ENCODE measurements around the gene PGM5. TPM values are rescaled to one million over a fixed set of nuclear protein-coding genes. Genes with fewer than 3 reads are reported as not detected.

Gene PGM5
- total RNA-seq, 1 experiment from 2014 or later: 4.2 TPM

GRCh38 chr9:68547417-68547816 lies 191.0 kb downstream of the PGM5 start:
- Histone ChIP-seq H3K27me3 (replicated peaks; ENCODE audit: control insufficient read depth, insufficient read depth, low read length) (no peaks in the 10 kb centered on the region), H3K36me3 (ENCODE audit: control insufficient read depth, insufficient read depth, low read length) (no peaks in the 10 kb centered on the region), H3K4me1 (no peaks in the 10 kb centered on the region), H3K4me3 (ENCODE audit: low read depth, low read length) (no peak overlapping the region), H3K9me3 (no peaks in the 10 kb centered on the region)
- Mint-ChIP-seq H3K9me3 (ENCODE audit: unreplicated experiment) (no peaks in the 10 kb centered on the region), H3K27me3 (ENCODE audit: insufficient read depth, unreplicated experiment) (peaks cover 2% of the 10 kb centered on the region), H3K36me3 (ENCODE audit: insufficient read depth, unreplicated experiment) (no peaks in the 10 kb centered on the region), H3K4me1 (ENCODE audit: low read depth, unreplicated experiment) (no peaks in the 10 kb centered on the region), H3K4me3 (ENCODE audit: unreplicated experiment) (no peak overlapping the region), H3K27ac (ENCODE audit: unreplicated experiment) (no peak overlapping the region)
- intact Hi-C loops (cut with micrococcal nuclease; ENCODE audit: unreplicated experiment): no loop called here
- CTCF ChIA-PET: no interaction called here
- no TSS peak for BruUV-seq (replicated peaks)
- POLR2A ChIA-PET: no interaction called here
- no peak for TF ChIP-seq CTCF (IDR thresholded peaks at IDR 0.05; ENCODE audit: insufficient read depth in 1 of 2, low read depth in 1 of 2, low read length in 1 of 2, severe bottlenecking in 1 of 2, unreplicated experiment in 1 of 2)
- DNase-seq: no peak

GRCh38 chr9:68548241-68548640 lies 191.8 kb downstream of the PGM5 start:
- Mint-ChIP-seq H3K27ac (ENCODE audit: unreplicated experiment) (no peak overlapping the region), H3K4me3 (ENCODE audit: unreplicated experiment) (no peak overlapping the region), H3K27me3 (ENCODE audit: insufficient read depth, unreplicated experiment) (peaks cover 2% of the 10 kb centered on the region), H3K36me3 (ENCODE audit: insufficient read depth, unreplicated experiment) (no peaks in the 10 kb centered on the region), H3K9me3 (ENCODE audit: unreplicated experiment) (no peaks in the 10 kb centered on the region), H3K4me1 (ENCODE audit: low read depth, unreplicated experiment) (no peaks in the 10 kb centered on the region)
- ChIA-PET CTCF (no interaction called here), POLR2A (no interaction called here)
- no peak overlapping the region for H3K4me3 ChIP-seq (ENCODE audit: low read depth, low read length)
- no TSS peak for BruUV-seq (replicated peaks)
- H3K9me3 ChIP-seq: no peaks in the 10 kb centered on the region
- TF ChIP-seq CTCF (IDR thresholded peaks at IDR 0.05; ENCODE audit: insufficient read depth in 1 of 2, low read depth in 1 of 2, low read length in 1 of 2, severe bottlenecking in 1 of 2, unreplicated experiment in 1 of 2): no peak
- no peak for DNase-seq
- H3K4me1 ChIP-seq: no peaks in the 10 kb centered on the region
- intact Hi-C loops (cut with micrococcal nuclease; ENCODE audit: unreplicated experiment): no loop called here
- H3K27me3 ChIP-seq (replicated peaks; ENCODE audit: control insufficient read depth, insufficient read depth, low read length): no peaks in the 10 kb centered on the region
- H3K36me3 ChIP-seq (ENCODE audit: control insufficient read depth, insufficient read depth, low read length): no peaks in the 10 kb centered on the region

GRCh38 chr9:68551191-68551590 lies 194.8 kb downstream of the PGM5 start:
- H3K4me1 ChIP-seq: no peaks in the 10 kb centered on the region
- DNase-seq: no peak
- no peaks in the 10 kb centered on the region for H3K36me3 ChIP-seq (ENCODE audit: control insufficient read depth, insufficient read depth, low read length)
- BruUV-seq (replicated peaks): no TSS peak
- H3K9me3 ChIP-seq: no peaks in the 10 kb centered on the region
- no peaks in the 10 kb centered on the region for H3K9me3 Mint-ChIP-seq (ENCODE audit: unreplicated experiment)
- H3K27me3 ChIP-seq (replicated peaks; ENCODE audit: control insufficient read depth, insufficient read depth, low read length): no peaks in the 10 kb centered on the region
- ChIA-PET CTCF (no interaction called here), POLR2A (no interaction called here)
- H3K36me3 Mint-ChIP-seq (ENCODE audit: insufficient read depth, unreplicated experiment): no peaks in the 10 kb centered on the region
- TF ChIP-seq CTCF (IDR thresholded peaks at IDR 0.05; ENCODE audit: insufficient read depth in 1 of 2, low read depth in 1 of 2, low read length in 1 of 2, severe bottlenecking in 1 of 2, unreplicated experiment in 1 of 2): no peak
- H3K4me3 ChIP-seq (ENCODE audit: low read depth, low read length): no peak overlapping the region
- no peak overlapping the region for H3K27ac Mint-ChIP-seq (ENCODE audit: unreplicated experiment)
- peaks cover 2% of the 10 kb centered on the region for H3K27me3 Mint-ChIP-seq (ENCODE audit: insufficient read depth, unreplicated experiment)
- no peaks in the 10 kb centered on the region for H3K4me1 Mint-ChIP-seq (ENCODE audit: low read depth, unreplicated experiment)
- intact Hi-C loops (cut with micrococcal nuclease; ENCODE audit: unreplicated experiment): no loop called here
- no peak overlapping the region for H3K4me3 Mint-ChIP-seq (ENCODE audit: unreplicated experiment)
